Measurements from ENCODE around the gene MRPL36.

Gene MRPL36

DNA sequence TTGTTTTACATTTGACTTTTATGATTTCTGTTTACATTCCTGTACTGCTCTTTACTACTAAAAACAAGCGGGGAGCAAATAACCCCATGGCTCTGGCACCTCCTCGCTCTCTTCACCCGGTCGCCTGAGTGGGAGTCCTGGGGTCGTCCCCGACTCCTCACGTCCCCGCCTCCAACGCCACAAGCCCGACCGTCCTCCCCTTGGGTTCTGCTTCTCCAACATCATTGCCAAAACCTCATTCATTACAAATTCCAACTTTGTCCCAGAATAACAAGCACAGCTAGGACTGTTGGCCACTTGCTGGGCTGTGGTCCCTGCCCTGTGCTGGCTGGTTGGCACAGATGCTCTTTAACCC is 35.1 kb downstream of the MRPL36 start:
- no peak for DNase-seq (ENCODE audit: low read depth)

DNA sequence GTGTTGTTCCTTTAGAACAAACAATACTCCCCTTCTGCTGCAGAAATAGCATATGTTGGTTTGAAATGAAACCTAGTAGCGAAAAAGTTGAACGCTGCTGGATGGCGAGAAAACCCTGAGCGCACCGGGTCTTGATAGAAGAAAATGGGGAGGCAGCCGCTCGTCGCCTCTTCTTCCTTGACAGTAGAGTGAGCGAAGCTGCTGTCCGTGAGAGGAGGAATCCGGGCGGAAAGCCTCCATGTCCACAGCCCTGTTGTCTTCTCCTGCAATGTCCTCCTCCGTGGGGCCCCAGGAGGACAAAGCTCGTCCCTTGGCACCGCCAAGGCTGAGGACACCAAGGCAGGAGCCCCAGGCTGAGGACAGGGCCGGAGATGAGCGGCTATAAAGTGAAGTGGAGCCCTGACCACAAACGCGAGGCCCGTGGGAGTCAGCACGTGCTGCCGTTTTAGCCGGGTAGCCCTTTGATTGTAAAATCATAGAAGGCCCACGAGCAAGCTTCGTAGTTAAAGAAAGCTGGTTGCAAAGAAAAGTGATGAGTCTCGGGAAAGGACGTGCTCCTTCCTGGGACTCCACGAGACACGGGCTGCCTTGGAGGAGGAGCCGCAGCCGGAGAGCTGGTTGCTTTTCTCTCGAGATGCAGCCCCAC is 35.6 kb downstream of the MRPL36 start:
- no peak for DNase-seq (ENCODE audit: low read depth)

DNA sequence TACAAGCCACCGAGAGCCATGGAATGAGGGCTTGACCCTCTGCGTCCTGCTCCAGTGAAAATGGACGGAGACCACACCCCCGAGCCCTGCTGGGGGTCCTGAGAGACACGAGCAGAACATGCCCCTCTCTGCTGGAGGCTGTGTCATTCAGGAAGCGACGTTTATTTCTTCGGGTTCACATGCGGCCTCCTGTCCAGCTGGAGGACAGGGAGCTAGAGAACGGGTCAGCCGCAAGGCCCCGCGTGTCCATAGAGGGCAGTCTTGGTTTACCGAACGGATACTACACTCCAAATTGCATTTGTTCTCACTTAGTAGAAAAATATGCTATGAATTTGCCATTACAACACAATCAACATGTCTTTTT is 36.1 kb downstream of the MRPL36 start:
- DNase-seq (ENCODE audit: low read depth) = no peak

DNA sequence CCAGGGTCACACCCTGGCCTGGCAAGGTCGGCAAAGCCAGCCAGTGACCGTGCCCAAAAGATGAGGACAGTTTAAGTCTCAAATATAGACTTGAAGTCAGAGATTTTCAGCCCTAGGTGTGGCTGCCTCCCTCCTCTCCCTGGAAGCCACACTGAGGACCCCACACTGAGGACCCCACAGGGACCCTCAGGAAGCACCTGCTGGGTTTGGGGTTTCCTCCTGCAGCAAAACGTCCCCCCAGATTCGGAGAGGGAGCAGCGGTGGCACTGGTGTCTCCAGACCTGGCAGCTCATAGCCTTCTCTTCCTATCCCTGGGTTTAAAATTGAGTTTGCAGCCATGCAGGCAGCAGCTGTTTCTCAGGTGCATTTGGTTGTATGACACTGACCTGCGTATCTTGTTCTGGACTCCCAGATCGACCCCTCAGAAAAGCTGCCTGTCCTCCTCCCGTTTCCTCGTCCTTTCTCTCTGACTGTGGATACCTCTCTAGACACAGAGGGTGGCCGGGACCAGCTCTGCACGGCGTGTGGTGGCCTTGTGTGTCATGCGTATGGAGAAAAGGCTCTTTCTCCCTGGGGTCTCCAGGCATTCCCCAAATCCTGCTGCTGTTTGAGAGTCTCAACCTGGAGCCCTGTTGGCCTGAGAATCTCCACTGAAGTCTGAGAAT is 36.6 kb downstream of the MRPL36 start:
- DNase-seq (ENCODE audit: low read depth) = no peak

DNA sequence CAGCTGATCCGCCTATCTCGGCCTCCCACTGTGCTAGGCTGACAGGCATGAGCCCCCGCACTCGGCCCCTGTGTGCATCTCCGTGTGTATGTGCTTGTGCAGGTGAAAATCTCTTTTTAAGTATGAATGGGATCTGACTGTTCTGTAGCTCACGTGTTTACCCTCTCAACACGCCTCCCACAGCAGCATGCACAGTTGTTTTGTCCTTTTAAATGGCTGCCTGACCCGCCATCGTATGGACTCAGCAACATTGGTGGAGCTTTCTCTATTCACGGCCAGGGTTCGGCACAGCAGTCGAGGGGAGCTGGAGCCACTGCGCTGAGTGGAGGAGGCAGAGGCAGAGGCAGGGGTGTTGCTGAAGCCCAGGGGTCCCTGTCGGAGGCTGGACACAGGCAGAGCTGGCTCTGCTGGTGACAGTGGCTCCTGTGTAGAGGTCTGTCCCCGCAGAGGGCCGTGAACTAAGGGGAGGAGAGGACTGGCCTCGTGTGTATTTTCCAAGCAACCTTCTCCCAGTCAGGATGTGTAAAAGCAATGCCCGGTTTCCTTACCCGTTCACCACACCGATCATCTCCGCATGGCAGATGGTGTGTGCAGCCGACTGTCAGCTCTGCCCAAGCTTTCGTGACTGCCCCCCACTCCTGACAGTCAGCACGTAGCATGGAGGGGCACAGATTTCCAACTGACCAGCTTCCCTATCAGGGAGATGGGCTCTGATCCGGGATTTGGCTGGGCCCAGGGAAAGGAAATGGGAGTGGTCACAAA is 37.3 kb downstream of the MRPL36 start:
- no peak for DNase-seq (ENCODE audit: low read depth)

DNA sequence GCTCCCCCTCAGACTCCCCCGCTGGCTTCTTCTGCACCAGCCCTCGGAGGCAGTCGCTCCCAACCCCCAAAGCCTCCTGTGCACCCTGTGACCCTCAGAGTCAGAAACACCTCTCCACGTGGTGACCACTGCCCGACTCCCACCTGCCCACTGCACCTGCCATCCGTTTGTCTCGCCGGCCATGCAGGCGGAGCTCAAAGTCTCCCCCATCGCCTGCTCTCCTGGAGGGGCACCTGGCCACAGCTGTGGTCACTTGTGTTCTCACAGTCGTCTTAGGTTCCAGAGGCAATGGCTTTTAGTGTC is 38.2 kb downstream of the MRPL36 start:
- no peak for DNase-seq (ENCODE audit: low read depth)

DNA sequence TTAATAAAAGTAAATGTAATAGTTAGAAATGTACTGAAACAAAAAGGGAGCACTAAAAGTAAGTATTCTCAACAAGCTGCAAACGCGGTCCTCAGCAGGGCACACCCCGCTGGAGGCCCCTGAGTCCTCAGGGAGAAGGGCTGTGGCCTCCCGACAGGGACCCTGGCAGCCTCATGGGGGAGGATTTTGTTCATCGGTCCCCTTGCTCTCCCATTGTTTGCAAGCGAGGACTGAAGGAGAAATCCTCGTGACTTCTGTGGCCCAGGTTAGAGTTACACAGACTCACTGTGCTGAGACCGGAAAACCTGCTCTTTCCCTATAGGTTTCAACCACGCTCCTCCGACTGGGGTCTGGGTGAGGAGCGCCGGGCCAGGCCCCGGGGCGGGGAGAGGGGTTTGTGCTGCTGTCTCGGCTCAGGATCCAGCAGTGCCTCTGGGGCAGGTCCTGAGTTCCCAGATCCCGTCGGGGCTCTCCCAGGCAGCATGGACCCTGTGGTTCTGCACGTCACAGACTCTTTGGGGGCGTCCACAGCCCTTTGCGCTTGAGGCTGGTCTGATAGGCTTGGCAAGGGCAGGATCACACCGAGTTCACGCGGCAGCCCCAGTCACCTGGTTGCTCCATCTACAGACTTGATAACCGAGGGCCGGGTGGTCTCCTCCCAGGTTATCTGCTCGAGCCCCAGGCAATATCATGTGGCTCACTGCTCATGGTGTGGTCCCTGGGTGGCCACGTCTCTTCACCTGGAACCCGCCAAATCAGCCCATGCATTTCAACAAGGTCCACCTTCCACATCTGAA is 38.8 kb downstream of the MRPL36 start:
- DNase-seq (ENCODE audit: low read depth) = no peak

DNA sequence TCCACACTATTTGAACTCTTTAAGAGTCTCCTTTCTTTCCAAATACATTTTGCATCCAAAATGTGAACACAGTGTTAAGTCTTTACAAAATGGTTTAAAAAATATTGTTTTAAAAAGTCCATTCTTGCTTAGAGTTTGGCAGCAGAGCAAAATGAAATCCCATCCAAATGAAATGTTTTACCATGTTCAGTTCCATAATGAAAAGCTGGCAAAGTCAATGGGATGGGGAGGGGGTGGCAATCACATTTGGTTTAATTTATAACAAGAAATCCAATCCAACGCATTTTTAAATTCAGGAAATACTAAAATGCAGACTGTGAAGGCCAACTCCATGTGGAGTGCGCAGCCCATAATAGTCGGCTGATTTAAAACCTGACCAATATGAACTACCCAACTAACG is 39.4 kb downstream of the MRPL36 start:
- no peak for DNase-seq (ENCODE audit: low read depth)

DNA sequence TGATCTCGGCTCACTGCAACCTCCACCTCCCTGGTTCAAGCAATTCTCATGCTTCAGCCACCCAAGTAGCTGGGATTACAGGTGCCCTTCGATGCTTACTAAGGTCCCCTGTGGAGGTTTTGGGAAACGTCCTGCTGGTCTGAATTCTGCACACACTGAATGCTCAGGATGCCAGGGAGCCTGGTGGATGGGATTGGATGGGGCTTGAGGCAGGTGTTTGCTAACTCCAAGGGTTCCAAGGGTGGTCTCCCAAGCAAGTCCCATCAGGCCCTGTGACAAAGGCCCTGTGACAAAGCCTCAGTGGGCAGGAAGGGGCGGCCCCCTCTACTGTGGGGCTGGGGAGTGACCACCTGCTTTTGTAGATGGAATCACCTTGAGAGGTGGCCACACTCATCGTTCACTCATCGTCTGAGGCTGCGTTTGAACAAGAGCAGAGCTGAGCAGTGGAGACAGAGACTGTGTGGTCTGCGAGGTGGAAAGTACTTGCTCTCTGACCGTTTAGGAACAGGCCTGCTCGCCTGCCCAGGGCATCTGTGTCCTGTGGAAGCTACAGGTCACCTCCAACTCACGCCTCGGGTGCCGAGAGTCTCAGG is 40.2 kb downstream of the MRPL36 start:
- DNase-seq (ENCODE audit: low read depth) = no peak

DNA sequence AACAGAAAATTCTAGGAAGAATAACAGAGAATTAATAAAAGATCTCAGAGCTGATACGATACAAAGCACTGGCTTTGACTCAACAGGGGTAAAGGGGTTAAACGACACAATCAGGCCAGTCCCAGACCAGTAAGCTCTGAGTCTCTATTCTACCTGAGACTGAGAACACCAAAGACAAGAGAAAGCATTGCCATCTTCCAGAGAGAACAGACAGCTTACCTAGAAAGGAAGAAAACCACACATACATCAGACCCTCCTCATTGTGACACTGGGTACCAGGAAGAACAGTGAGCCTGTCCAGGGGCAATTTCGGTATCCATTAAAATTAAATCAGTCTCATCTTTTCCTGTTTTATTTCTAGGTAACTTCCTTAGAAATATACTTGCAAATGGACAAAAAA is 41.1 kb downstream of the MRPL36 start:
- no peak for DNase-seq (ENCODE audit: low read depth)

DNA sequence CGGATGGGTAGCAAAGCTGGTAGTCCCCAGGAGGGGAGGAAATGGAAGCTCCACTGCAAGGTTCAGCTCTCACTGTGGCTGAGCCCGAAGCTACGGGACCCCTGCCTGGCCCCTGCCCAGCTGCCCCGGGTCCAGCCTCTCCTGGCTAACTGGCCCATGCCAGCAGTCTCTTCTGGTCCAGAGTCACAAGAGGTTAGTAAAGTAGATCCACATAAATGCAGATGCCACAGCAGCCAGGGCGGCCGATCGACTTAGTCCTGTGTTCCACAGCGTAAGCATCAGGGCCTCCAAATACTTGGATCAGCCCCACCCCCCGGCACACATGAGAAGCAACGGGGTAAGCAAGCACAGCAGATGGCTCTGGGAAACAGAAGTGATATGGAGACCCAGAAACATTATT is 42.1 kb downstream of the MRPL36 start:
- DNase-seq (ENCODE audit: low read depth) = no peak

DNA sequence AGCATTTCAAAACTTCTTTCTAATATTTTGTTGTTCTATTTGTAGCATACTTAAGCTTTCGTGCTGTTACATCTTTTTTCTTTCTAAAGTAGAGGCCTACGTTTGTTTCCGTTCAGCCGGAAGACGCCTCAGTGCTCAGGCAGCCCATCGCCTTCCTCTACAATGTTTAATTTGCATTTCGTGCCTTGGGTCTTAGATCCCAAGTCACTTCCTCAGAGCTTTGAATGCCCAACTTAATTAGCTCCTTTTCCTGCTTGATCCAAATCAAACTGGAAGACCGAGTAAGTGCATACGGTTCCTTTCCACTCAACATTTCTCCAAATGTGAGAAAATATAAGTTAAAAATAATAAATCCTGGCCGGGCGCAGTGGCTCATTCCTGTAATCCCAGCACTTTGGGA is 43.2 kb downstream of the MRPL36 start:
- no peak for DNase-seq (ENCODE audit: low read depth)

DNA sequence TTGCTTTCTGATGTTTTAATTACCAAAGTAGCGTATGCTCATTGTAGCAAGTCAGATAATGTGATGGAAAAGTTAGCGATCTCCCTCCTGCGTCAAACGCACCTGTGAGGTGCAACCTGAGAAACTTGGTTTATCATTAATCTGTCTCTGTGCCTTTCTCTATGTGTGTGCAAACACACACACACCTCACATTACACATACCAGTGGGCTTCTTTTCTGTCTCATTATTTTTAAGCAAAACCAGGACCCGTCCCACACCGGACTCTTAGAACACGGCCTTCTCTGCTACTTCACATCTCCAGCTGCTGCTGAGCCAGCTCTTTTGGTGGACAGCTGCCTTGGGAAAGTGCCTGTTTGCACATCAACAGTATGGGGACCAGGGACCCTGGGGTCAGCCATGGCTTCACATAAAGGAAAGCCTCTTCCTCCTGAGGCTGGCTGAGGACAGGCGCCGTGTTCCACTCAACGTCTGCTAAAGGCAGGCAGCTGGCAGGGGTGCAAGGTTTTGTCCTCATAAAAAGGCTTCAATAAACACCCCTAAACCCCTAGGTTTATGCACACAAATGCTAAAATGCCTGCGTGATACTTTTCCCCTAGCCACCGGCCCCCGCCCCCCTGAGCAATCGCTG is 44.2 kb downstream of the MRPL36 start:
- DNase-seq (ENCODE audit: low read depth) = no peak

DNA sequence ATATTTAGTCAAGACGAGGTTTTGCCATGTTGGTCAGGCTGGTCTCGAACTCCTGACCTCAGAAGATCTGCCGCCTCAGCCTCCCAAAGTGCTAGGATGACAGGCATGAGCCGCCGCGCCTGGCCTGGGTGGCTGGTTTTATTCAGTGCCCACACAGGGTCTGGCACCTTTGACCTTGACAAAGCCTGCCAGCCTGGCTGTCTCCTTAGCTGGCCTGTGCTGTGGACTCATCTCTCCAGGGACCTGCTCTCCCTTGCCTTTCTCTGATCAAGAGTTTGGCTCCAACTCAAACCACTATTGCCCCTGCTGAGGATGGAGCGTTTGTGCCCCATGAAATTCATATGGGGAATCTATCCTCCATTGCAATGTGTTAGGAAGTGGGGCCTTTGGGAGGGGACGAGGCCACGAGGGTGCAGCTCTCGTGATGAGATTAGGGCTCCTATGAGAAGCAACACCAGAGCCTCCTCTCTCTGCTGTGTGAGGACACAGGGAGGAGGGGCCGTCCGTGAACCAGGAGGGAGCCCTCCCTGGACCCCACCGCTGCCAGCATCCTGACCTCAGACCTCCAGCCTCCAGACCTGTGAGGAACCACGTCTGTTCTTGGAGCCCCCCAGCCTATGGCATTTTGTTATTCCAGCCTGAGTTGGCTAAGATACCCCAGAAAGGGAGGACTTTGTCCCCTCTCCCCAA is 45.0 kb downstream of the MRPL36 start:
- no peak for DNase-seq (ENCODE audit: low read depth)

DNA sequence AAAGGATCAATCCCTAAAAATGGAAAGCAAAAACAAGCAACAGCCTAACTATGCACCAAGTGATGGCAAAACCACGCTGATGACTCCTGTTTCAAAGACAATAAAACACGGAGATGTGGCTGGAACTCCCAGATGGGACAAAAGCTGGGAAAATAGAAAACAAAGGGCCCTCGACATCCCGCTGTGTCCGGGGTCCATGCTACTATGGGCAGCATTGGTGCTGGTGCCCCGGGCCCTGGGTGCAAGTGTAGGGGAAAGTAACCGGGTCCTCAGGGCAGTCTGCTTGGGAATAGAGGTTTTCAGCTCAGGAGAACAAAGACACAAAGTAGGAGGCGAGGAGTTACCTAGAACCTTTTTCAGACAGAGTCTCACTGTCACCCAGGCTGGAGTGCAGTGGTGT is 46.1 kb downstream of the MRPL36 start:
- no peak for DNase-seq (ENCODE audit: low read depth)

DNA sequence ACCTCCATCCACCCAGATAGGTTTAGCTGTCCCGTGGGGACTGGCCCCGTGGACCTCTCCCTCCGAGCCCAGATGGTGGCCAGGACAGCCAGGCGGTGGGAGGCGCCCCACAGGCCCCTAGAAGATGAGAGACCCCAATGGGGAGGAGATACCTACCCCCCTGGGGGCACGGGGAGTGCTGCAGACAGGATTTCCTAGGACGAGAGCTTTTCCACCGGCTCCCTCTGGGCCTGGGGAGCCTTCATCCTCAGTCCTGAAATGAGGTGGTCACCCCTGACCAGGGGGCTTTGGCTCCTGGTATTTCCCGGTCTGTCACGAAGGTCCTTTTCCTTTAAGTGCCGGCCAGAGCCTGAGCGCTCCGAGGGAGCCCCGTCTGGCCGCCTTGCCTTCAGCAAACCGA is 46.8 kb downstream of the MRPL36 start:
- DNase-seq (ENCODE audit: low read depth) = no peak

DNA sequence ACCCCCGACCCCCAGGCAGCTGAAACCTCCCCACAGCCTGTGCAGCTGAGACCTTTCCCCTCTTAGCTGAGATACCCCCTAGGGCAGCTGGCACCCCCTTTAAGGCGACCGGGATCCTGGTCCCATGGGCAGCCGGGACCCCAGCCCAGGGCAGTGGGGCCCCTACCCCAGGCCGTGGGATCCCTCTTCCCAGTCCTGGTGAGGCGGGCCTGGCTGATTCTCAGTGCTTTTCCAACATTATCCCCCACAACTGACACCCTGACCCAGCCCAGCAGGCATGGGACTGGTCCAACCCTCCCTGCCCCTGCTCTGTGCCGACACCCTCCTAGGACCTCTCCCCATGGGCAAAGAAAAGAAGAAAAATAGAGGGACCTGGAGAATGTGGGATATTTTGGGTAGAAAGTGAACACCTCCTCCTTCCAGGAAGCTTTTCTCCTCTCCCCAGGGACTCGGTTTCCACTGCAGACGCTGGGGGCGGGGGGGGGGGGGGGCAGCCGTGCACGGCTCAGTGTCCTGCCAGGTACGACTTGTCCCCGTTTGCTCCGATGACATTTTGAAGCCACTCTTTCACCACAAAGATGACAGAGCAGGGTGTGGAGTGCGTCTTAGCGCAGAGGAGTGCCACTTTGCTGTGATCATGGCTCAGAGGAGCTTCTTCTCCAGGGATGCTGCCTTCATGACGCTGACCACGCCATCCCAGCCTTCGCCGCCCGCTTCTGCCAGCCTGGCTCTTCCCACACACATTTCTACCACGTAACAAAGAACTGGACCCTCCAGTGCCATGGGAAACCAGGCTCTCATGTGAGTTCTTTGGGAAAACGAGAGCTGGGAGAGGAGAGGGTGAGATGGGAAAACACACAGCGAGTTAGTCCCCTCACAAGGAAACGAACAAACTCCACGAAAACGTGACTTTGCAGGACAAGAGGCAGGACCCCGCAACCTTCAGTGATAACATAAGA is 47.5 kb downstream of the MRPL36 start:
- DNase-seq (ENCODE audit: low read depth) = no peak

DNA sequence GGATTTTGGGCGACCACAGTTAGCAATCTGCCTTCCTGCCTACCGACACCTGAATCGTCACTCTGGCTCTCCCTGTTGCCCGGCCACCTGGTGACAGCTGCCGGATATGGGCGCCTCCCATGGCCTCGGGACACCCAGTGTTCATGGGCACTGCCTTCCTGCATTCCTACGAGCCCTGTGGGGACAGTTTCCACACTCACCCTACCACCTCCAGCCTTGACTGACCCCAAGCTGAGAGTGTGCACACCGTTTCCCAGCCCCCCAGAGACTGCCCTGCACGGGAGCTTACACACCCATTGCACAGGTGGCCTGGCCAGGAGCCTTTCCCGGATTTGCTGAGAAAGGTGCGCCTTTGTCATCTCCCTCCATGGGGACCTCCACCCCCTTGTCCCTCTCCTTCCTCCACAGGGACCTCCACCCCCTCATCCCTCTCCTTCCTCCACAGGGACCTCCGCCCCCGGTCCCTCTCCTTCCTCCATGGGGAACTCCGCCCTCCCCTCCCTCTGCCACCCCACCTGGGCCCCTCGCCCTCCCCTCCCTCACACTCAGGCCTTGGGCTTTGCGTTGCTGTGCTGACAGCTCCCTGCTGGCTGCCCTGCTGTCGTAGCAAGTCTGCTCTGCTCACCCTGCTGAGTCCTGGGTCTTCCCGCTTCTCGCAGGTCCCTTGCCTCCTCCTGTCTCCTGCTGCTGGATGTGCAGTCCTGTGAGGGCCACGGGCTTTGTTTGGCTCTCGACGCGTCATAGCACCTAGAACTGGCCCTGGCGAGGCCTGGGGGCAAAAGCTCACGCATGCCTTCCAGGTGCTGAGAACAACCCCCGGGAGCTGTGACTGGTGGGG is 48.4 kb downstream of the MRPL36 start:
- DNase-seq (ENCODE audit: low read depth) = no peak

DNA sequence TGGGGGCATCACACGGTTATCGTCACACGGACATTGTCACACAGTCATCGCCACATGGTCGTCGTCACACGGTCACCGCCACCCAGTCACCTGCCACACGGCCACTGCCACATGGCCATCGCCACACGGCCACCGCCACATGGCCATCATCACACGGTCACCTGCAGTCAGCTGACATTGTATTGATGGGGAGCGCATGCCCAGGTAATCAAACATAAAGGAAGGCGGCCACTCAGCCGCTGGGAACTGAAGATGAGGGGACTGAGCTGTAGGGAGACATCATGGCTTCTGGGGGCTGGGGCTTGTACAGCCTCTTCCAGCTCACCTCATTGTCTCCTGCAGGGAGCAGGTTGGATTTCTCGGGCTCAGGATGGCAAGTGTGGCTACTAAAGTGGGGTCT is 49.2 kb downstream of the MRPL36 start:
- DNase-seq (ENCODE audit: low read depth) = no peak
